Measurements from ENCODE around the gene CARD6. TPM values are rescaled to one million over a fixed set of nuclear protein-coding genes. Genes with fewer than 3 reads are reported as not detected.

Gene CARD6
- total and polyA plus RNA-seq, 2 of the 13 experiments (the other 11 are each of a cell fraction or from before 2014, with no cell fraction given) = 0.33 to 1.4 TPM

DNA sequence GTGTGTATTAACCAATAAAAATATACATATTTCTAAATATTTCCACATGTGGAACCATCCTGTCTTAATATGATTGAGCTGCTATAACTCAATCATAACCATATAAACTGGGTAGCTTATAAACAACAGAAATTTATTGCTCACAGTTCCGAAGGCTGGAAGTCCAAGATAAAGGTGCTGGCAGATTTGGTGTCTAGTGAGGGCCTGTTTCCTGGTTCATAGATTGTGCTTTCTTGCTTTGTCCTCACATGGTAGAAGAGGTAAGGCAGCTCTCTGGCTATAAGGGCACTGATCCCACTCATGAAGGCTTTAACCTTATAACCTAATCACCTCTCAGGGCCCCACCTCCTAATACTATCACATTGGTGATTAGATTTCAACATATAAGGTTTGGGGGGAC, 29.0 kb upstream of the CARD6 start:
- CTCF ChIA-PET (ENCODE audit: low intra/inter-chr PET ratio, low total read pairs) = no interaction called here
- no peak overlapping the region for H2AFZ ChIP-seq (ENCODE audit: low read length)
- ATAC-seq = no peak

DNA sequence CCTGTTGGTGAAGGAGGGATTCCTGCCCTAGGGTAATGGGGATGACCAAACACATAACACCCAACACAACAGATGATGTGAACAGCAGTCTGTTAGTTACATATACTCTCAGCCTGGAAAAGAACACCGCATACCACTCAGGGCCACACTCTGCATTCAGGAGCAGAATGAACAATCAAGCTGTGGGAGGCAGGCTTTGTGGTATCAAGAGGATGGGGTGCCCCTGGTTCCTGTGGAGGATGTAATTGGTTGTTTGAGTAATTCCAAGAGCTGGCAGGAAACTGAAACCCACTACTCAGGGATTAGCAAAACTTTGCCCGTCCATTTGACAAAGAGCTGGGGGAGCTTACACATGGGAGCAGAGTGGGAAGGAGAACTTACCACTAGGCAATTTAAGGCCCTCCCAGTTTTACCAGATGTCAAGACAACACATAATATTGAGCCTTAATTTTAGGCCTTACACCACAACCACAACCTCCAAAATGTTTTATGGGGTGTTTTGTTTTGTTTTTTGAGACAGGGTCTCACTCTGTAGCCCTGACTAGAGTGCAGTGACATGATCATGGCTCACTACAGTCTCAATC, 27.4 kb upstream of the CARD6 start:
- Histone ChIP-seq H3K9ac (ENCODE audit: insufficient read depth, low read depth, low read length) (no peak overlapping the region), H3K9me3 (ENCODE audit: low read length) (no peaks in the 10 kb centered on the region), H4K20me1 (ENCODE audit: insufficient read depth, low read length) (no peaks in the 10 kb centered on the region), H3K4me1 (ENCODE audit: insufficient read depth, low read length) (no peaks in the 10 kb centered on the region), H3K27me3 (ENCODE audit: control insufficient read depth in 1 of 2, insufficient read depth in 2 of 2, low read length in 2 of 2) (no peaks in the 10 kb centered on the region), H3K36me3 (replicated peaks in 1 of 2; ENCODE audit: control insufficient read depth in 1 of 2, insufficient read depth in 2 of 2, low read length in 2 of 2) (no peaks in the 10 kb centered on the region), H2AFZ (ENCODE audit: low read length) (no peak overlapping the region), H3K79me2 (ENCODE audit: insufficient read depth, low read length) (no peaks in the 10 kb centered on the region), H3K27ac (ENCODE audit: extremely low read length, insufficient read depth, low read length) (no peak overlapping the region), H3K4me2 (ENCODE audit: low read depth, low read length) (no peak overlapping the region), H3K4me3 (replicated peaks in 1 of 3; ENCODE audit: insufficient read depth in 1 of 3, low read depth in 2 of 3, low read length in 3 of 3) (no peak overlapping the region)
- intact Hi-C loops (cut with micrococcal nuclease; ENCODE audit: unreplicated experiment) (no loop called here), in situ Hi-C loops (cut with HindIII; ENCODE audit: extremely low pct_ligation_motif_present, low pct_unique_long_range_greater_than_20kb) (no loop called here)
- CTCF ChIA-PET (ENCODE audit: low intra/inter-chr PET ratio, low total read pairs) = no interaction called here
- TF ChIP-seq, protein P1, sequence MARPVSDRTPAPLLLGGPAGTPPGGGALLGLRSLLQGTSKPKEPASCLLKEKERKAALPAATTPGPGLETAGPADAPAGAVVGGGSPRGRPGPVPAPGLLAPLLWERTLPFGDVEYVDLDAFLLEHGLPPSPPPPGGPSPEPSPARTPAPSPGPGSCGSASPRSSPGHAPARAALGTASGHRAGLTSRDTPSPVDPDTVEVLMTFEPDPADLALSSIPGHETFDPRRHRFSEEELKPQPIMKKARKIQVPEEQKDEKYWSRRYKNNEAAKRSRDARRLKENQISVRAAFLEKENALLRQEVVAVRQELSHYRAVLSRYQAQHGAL (CRISPR knock-in tag; IDR thresholded peaks at IDR 0.05; ENCODE audit: not compliant biosample characterization) = no peak
- TF ChIP-seq ZMYM4 (CRISPR knock-in tag; IDR thresholded peaks at IDR 0.05) (no peak), ZNF3 (CRISPR knock-in tag; IDR thresholded peaks at IDR 0.05) (no peak), NR2F6 (IDR thresholded peaks at IDR 0.05) (no peak), NR2F6 (CRISPR knock-in tag; IDR thresholded peaks at IDR 0.05) (no peak), ZNF768 (CRISPR knock-in tag; IDR thresholded peaks at IDR 0.05) (no peak), XBP1 (CRISPR knock-in tag; IDR thresholded peaks at IDR 0.05) (no peak), HNRNPUL1 (IDR thresholded peaks at IDR 0.05; ENCODE audit: low read depth, low read length) (no peak), THAP11 (CRISPR knock-in tag; IDR thresholded peaks at IDR 0.05) (no peak), ZBTB1 (CRISPR knock-in tag; IDR thresholded peaks at IDR 0.05; ENCODE audit: borderline replicate concordance) (no peak), BHLHE40 (IDR thresholded peaks at IDR 0.05; ENCODE audit: low read length) (no peak), SOX5 (CRISPR knock-in tag; IDR thresholded peaks at IDR 0.05; ENCODE audit: borderline replicate concordance) (no peak), ISX (CRISPR knock-in tag; conservative IDR thresholded peaks at IDR 0.05) (no peak), RBFOX2 (IDR thresholded peaks at IDR 0.05; ENCODE audit: low read depth, low read length) (no peak), HOXA5 (CRISPR knock-in tag; IDR thresholded peaks at IDR 0.05) (no peak)
- TF ChIP-seq, protein P2, sequence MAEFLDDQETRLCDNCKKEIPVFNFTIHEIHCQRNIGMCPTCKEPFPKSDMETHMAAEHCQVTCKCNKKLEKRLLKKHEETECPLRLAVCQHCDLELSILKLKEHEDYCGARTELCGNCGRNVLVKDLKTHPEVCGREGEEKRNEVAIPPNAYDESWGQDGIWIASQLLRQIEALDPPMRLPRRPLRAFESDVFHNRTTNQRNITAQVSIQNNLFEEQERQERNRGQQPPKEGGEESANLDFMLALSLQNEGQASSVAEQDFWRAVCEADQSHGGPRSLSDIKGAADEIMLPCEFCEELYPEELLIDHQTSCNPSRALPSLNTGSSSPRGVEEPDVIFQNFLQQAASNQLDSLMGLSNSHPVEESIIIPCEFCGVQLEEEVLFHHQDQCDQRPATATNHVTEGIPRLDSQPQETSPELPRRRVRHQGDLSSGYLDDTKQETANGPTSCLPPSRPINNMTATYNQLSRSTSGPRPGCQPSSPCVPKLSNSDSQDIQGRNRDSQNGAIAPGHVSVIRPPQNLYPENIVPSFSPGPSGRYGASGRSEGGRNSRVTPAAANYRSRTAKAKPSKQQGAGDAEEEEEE (CRISPR knock-in tag; IDR thresholded peaks at IDR 0.05; ENCODE audit: borderline replicate concordance) = no peak
- TF ChIP-seq, protein P3, sequence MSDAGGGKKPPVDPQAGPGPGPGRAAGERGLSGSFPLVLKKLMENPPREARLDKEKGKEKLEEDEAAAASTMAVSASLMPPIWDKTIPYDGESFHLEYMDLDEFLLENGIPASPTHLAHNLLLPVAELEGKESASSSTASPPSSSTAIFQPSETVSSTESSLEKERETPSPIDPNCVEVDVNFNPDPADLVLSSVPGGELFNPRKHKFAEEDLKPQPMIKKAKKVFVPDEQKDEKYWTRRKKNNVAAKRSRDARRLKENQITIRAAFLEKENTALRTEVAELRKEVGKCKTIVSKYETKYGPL (CRISPR knock-in tag; IDR thresholded peaks at IDR 0.05) = no peak
- BruUV-seq (replicated peaks) = no TSS peak
- whole genome bisulfite sequencing (ENCODE audit: low lambda C conversion rate) = 79% methylated on average over 2 of the region's 2 CpGs
- FAIRE-seq (no peak), DNase-seq (ENCODE audit: low spot score) (no peak), ATAC-seq (peak; percentile 43)
- POLR2A ChIA-PET = no interaction called here

More for the DNA sequence above, 29.0 kb upstream of the CARD6 start:
- H3K36me3 ChIP-seq (replicated peaks in 1 of 2; ENCODE audit: control insufficient read depth in 1 of 2, insufficient read depth in 2 of 2, low read length in 2 of 2) = no peaks in the 10 kb centered on the region
- DNase-seq (ENCODE audit: low spot score) (no peak), FAIRE-seq (no peak)
- no peaks in the 10 kb centered on the region for H3K27me3 ChIP-seq (ENCODE audit: control insufficient read depth in 1 of 2, insufficient read depth in 2 of 2, low read length in 2 of 2)
- H3K27ac ChIP-seq (ENCODE audit: extremely low read length, insufficient read depth, low read length) = no peak overlapping the region
- H3K9me3 ChIP-seq (ENCODE audit: low read length) = no peaks in the 10 kb centered on the region
- no peak overlapping the region for H3K4me3 ChIP-seq (replicated peaks in 1 of 3; ENCODE audit: insufficient read depth in 1 of 3, low read depth in 2 of 3, low read length in 3 of 3)
- no peaks in the 10 kb centered on the region for H3K79me2 ChIP-seq (ENCODE audit: insufficient read depth, low read length)
- 0 out of 2 replicates have a peak, but pooled peaks cover 9% of the 10 kb centered on the region for H3K4me1 ChIP-seq (ENCODE audit: insufficient read depth, low read length)
- no TSS peak for BruUV-seq (replicated peaks)
- no peak for TF ChIP-seq ZNF652 (CRISPR knock-in tag; IDR thresholded peaks at IDR 0.05; ENCODE audit: borderline replicate concordance, low read depth)
- H3K9ac ChIP-seq (ENCODE audit: insufficient read depth, low read depth, low read length) = no peak overlapping the region
- no peaks in the 10 kb centered on the region for H4K20me1 ChIP-seq (ENCODE audit: insufficient read depth, low read length)
- WGBS (ENCODE audit: low lambda C conversion rate) = 50% methylated on average over 1 of the region's 1 CpG
- POLR2A ChIA-PET = interaction anchor here (1.7 kb wide), 1 partner anchor 15 kb away, joined by 4 read pairs; no protein-coding TSS in a partner anchor
- in situ Hi-C loops (cut with HindIII; ENCODE audit: extremely low pct_ligation_motif_present, low pct_unique_long_range_greater_than_20kb) (no loop called here), intact Hi-C loops (cut with micrococcal nuclease; ENCODE audit: unreplicated experiment) (no loop called here)
- no peak overlapping the region for H3K4me2 ChIP-seq (ENCODE audit: low read depth, low read length)
